Esophagus muscularis mucosa (tissue), 4 donors: ENCODE results near the gene ANKRD44.

Experiments used
- CTCF ChIP-seq, 3 experiments: fragments of 200-600 bp in 2 of 3; fragments of 450-650 bp in 1 of 3; sonication (generic) in 2 of 3; IDR thresholded peaks; one replicate each; pipeline ENCODE4 v1.5.1; 2017 to 2019; ENCODE audit warnings: antibody characterized with exemption in 3 of 3, mild to moderate bottlenecking in 2 of 3, moderate library complexity in 1 of 3
- EP300 ChIP-seq: sonication (generic); formaldehyde crosslinking; IDR thresholded peaks from one replicate; pipeline ENCODE4 v1.6.1; 2017; ENCODE audit warnings: antibody characterized with exemption
- POLR2A ChIP-seq: fragments of 450-650 bp; IDR thresholded peaks from one replicate; pipeline ENCODE4 v1.6.1; 2017; ENCODE audit warnings: antibody characterized with exemption, moderate library complexity, mild to moderate bottlenecking, low read depth
- POLR2AphosphoS5 ChIP-seq, 2 donors: sonication (generic); formaldehyde crosslinking; IDR thresholded peaks; one replicate each; pipeline ENCODE4 v1.6.1; 2017; ENCODE audit warnings: antibody characterized with exemption in 2 of 2

DNA sequence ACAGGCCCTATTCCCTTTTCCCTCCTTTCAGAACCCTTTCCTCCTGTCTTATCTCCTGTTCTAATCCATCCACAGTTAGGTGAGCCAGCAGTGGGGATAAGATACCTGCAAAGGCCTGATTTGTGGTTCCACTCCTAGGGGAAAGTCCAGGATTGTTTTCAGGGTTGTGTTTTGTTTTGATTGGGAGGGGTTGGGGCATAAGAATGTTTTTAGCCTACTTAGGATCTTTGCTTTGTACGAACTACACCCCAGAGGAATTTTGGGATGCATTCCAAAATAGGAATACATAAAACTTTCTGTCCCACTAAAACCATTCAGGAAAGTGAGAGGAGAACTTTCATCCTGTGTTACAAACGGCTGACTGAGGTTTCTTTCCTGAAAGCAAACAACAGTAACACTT, 233.2 kb downstream of the ANKRD44 start:
- TF ChIP-seq CTCF (IDR thresholded peaks at IDR 0.05) (no peak), POLR2A (no peak), POLR2AphosphoS5 (IDR thresholded peaks at IDR 0.05) (no peak), EP300 (no peak)
